Sciatic nerve (tissue), 2 donors: Measurements from ENCODE around the gene KCNK6. TPM values are rescaled to one million over a fixed set of nuclear protein-coding genes. Genes with fewer than 3 reads are reported as not detected.
A peak's percentile ranks its signal among the peaks of the same experiment; 100 is the strongest.

ENCODE experiments used
- ATAC-seq: fragments of 200-7000 bp; cut with Tn5 transposase; one replicate; pipeline ENCODE4 v1.9.1; 2020; ENCODE audit warnings: mild to moderate bottlenecking, moderate library complexity
- DNase-seq: peaks from one replicate; pipeline ENCODE4 v3.0.0-alpha.2; 2020; ENCODE audit warnings: low spot score
- intact Hi-C: fragments of 100-400 bp; cut with DNase I; formaldehyde crosslinking; loops from one replicate; pipeline ENCODE4 v1.14.2; 2022
- total RNA-seq: library from RNA; stranded (reverse); fragmentation: NEBNext Ultra II Directional; extraction: Animal tissue kit (Norgen Biotek cat#: 25700); gene quantifications from one replicate; pipeline ENCODE4 v1.2.1, GENCODE V29; 2021
- donor health status: DM: no; HTN: no; CAD: no.
- donor health status: DM: no; HTN: no; CAD: no.

Gene KCNK6
- total RNA-seq, 1 donor from 2014 or later, result 4.1 TPM

DNA sequence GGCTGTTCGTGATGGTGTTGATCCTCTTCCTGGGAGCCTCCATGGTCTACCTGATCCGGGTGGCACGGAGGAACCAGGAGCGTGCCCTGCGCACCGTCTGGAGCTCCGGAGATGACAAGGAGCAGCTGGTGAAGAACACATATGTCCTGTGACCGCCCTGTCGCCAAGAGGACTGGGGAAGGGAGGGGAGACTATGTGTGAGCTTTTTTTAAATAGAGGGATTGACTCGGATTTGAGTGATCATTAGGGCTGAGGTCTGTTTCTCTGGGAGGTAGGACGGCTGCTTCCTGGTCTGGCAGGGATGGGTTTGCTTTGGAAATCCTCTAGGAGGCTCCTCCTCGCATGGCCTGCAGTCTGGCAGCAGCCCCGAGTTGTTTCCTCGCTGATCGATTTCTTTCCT, 27.8 kb upstream of the KCNK6 start:
- no peak for DNase-seq
- no peak for ATAC-seq
- intact Hi-C loops, result no loop called here

DNA sequence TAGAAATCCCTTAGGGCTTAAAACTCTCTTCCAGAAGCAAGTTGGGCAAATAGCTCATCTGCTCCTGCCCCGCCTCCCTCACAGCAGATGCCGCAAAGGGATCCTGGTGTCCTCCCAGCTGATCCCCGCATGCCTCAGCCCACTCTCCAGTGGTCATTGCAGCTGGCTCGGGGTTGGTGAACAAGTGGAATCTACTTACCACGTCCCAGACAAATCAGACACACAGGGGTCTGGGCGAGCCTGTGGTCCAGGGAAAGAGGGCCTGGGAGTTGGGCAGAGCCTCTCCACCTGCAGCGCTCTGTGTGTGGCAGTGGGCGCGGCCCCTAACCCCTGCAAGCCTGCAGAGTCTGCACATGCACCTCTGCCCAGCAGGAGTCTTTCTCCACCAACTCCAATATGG, 26.4 kb upstream of the KCNK6 start:
- ATAC-seq, result no peak
- DNase-seq, result no peak
- intact Hi-C loops, result no loop called here

DNA sequence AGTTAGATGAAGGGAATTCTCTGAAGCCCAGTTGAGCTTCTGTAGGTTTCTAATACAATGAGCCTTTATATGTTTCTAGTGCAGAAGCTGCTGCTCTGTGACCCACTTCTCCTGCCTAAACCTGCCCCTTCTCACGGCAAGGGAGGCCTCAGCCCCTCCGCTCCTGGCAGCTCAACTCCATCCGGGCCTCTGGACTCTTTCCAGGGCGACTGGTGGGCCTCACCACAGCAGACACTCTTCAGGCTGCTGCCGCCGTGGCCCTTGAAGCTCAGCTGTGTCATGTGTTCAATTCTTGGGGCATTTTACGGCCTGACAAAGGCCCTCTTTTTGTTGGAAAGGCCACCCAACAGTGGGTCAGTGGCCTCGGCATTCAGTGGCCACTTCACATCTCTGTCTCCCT, 25.6 kb upstream of the KCNK6 start:
- no peak for DNase-seq
- intact Hi-C loops, result no loop called here
- ATAC-seq, result peak; percentile 41

DNA sequence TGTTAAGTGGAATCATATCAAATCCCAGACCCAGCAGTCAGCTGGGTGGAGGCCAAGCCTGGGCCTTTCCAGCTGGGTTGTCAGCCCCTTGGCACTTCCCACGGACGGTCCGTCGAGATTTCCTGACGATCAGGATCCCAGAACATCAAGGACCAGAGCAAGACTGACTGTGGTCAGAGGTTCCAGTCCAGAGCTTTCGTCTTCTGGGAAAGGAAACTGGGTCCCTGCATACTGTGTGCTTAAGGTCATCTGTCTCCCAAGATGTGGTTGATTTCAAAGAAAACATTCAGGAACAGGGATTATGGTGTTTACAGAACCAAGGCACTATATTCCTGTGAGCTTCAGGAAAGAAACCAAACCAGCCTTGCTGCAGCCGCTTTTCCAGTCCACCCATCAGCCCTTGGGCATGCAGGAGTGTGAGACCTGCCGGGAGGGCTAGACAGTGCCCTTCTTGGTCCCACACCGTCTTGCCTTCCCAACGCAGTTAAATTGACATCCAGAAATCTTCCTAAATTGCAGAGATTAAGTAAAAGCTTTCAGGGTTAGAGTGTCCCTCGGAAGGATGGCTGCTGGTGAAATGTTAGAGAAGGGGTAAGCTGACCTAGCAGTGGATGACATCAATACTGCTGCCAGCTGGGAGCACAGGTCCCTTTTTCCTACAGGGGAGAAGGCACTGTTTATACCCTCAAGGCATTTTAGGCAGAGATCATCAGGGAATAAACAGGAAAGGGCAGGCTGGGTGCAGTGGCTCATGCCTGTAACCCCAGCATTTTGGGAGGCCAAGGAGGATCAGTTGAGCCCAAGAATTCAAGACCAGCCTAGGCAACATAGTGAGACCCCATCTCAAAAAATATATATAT, 20.6 kb upstream of the KCNK6 start:
- ATAC-seq (no peak), DNase-seq (no peak)
- intact Hi-C loops, result no loop called here

DNA sequence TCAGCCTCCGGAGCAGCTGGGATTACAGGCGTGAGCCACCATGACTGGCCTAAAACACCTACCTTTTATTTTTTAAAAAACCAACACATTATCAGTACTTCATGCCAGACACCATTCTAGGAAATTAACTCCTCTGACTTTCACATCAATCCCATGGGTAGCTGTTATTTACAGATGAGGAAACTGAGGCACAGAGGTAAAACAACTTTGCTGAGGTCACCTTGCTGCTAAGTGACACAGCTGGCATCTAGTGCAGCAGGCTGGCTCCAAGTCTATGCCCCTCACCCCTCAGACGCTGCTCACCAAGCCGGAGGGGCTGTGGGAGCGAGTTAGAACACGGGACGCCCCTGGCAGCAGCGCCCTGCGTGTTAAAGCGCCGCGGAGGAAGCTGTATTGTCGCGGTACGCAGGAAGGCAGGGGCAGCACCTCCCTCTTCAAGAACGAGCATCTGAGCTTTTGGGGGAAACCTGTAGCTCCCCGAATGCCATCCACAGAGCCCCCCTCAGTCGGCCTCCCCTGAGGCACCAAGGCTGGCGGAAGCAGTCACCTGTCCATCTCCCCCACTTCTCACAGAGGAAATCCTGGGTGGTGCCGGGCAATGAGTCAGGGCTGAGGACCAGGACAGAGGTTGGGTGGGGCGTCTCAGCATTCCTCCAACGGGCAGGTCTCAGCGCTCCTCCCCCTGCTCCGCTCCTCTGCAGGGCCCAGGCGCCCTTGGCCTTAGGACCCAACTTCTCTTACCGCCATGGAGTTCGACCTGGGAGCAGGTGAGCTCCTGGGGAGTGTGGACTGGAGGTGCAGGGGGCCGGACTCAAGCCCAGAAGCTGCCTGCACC, 15.9 kb upstream of the KCNK6 start, which contains the start of gene C19orf33:
TSS of gene C19orf33 (plus strand) at position 735 of the 835 bp plus-strand sequence. CDS start at position 746, 11 bp downstream.
- DNase-seq (no peak), ATAC-seq (peak; percentile 81)
- intact Hi-C loops, result no loop called here

DNA sequence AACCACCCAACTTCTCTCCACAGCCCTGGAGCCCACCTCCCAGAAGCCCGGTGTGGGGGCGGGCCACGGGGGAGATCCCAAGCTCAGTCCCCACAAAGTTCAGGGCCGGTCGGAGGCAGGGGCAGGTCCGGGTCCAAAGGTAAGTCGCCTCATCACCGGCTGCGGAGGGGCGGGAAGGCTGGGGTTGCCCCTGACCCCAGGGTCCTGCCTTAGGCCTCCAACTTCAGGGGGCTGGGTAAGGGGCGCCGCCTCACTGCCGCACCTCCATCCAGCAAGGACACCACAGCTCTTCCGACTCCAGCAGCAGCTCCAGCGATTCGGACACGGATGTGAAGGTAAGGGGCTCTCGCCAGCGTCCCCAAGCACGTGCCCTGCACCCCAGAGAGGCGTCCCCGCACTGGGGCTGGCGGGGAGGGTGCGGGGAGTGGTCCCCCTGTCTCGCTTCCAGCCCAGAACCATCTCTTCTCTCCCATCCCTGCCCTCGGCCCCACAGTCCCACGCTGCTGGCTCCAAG, 15.2 kb upstream of the KCNK6 start:
- ATAC-seq (peak; percentile 9), DNase-seq (no peak)
- intact Hi-C loops, result no loop called here

DNA sequence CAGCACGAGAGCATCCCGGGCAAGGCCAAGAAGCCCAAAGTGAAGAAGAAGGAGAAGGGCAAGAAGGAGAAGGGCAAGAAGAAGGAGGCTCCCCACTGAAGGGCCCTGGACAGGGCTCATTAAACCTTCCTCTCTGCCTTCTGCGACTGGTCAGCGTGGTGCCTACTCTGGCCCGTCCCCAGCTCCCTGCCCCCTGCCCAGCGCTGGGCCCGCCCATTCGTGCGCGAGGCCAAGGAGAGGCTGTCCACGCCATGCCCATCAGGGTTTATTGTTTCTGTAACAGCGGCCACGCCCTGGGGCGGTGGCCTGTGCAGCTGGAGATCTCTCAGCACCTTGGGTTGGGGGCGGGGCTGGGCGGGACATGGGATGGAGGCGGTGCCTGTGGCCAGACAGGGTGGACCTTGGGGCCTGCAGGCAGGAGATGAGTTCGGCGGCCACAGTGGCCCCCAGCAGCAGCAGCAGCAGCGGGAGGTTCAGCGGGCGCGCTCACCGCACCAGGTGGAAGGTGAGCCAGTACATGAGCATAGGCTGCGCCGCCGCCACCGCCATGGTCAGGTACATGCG, 14.7 kb upstream of the KCNK6 start:
- no peak for DNase-seq
- intact Hi-C loops, result no loop called here
- peak; percentile 89 for ATAC-seq

DNA sequence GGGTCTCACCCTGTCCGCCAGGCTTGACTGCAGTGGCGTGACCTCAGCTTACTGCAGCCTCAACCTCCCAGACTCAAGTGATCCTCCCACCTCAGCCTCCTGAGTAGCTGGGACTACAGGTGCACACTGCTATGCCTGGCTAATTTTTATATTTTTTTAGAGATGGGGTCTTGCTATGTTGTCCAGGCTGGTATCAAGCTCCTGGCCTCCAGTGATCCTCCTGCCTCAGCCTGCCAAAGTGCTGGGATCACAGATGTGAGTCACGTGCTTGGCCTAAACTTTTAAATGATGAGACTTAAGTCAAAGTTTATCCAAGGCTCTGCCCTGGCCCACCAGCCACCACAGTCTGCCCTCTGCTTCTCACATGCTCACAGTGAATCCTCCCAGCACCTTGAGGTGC, 13.4 kb upstream of the KCNK6 start:
- intact Hi-C loops, result no loop called here
- no peak for ATAC-seq

DNA sequence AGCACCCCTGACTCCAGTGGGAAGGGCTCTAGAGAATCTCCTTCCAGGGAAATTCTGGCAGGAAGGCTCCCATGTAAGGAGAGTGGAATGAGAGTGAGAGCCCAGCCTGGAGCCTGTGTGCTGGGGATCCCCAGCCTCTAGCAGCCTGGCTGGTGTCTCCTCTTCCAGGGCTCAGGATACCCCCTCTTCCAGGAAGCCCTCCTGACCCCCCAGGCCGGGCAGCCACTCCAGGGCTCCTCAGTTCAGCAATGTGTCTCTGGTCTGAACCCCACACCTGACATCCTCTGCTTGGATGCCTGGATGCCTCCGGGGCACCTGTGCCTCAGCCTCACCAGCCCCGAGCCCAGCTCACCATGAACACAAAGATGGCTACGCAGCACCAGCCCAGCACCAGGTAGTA, 12.6 kb upstream of the KCNK6 start:
- ATAC-seq (no peak), DNase-seq (no peak)
- intact Hi-C loops, result no loop called here

More for the DNA sequence above, 13.4 kb upstream of the KCNK6 start:
- DNase-seq, result no peak

DNA sequence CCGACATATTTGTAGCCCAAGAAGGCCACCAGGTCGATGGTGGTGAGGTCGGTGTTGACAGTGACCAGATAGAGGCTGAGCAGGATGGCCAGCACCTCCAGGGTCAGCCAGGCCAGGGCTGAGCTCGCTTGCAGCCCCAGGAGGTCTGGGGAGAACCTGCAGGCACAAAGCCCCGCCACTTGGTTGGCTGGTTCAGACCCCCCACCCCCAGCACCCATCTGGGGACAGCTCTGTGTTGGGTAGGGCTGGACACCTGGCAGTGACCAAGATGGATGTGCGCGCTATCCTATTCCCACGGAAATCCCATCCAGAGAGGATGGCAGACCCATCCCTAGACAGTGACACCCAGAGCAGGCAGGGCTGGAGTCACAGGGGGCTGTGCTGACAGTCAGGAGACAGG, 12.0 kb upstream of the KCNK6 start:
- intact Hi-C loops, result no loop called here
- DNase-seq, result no peak
- ATAC-seq, result no peak

DNA sequence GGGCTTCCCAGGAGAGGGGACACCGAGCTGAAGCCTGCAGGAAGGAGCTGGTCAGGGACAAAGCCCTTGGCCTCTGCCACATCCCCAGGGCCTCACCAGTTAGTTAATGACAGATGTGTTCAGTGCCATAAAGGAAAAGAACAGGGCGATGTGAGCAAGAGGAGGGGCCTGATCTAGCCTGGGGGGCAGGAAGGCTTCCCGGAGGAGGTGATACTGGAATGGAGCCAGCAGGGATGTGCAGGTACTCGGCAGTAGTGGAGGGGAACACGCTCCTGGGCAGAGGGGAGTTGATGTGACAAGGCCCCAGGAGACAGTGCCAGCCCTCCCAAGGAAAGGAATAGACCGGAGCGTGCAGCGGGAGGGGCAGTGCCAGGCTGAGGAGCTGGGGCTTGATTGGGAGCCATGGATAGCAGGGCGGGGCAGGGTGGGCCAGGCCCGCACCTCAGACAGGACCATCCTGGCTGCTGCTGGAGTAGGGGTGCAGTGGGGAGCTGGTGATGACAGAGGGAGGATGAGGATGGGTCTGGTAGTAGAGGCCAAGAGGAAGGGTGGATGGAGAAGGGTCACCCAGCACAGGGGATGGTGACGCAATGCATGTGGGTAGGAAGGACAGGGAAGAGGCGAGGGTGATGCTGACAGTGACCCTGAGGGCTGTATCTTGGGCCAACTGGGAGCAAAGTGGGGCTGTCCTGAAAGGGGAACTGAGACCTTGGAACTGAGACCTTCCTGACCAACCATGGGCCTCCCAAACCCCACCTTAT, 11.5 kb upstream of the KCNK6 start:
- ATAC-seq (no peak), DNase-seq (no peak)
- intact Hi-C loops, result no loop called here

DNA sequence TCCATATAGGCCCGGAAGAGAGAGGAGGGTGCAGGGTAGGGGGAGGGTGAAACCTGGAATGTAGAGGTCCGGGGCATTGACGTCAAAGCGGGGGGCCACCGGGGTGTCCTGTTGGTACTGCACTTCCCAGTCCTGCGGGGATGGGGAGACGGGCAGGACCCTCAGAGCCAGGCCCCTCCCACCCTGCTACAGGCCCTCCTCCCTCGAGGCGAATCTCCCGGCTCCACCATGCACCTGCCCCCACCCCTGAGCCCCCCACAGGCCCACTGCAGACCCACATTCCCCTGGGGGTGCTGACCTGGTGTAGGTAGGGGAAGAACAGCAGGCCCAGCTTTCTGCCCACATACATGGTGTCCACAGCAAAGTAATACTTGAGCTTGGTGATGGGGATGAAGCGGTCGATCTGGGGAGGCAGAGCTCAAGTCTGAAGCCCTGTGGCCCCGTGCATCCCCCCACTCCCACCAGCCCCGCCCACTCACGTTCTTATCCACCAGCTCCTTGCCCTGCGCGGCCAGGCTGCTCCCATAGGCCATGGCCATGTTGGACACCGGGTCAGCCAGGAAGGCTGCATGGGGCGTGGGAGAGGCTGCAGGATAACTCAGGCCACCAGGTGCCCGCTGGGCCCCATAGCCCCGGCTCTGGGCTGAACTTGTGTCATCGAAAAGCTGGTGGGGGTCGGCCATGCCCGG, 10.6 kb upstream of the KCNK6 start:
- ATAC-seq, result no peak
- intact Hi-C loops, result no loop called here
- DNase-seq, result no peak

DNA sequence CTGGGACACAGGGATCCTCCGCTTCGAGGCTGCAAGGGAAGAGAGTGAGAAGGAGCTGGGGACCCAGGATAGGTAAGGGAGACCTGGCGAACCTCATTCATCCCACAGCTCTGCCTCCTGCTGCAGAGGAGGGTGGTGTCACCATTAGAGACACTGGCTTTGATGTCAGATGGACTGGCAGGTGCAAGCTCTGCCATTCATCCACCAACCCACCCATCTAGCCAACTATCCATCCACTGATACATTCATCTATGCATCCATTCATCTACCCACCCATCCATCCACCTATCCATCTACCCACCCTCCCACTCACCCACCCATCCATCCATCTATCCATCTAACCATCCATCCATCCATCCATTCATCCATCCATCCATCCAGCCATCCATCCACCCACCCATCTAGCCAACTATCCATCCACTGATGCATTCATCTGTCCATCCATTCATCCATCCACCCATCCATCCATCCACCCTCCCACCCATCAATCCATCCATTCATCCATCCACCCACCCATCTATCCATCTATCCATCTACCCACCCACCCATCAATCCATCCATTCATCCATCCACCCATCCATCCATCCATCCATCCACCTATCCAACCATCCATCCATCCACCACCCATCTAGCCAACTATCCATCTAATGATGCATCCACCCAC, 9.9 kb upstream of the KCNK6 start:
- no peak for DNase-seq
- intact Hi-C loops, result no loop called here
- ATAC-seq, result no peak

DNA sequence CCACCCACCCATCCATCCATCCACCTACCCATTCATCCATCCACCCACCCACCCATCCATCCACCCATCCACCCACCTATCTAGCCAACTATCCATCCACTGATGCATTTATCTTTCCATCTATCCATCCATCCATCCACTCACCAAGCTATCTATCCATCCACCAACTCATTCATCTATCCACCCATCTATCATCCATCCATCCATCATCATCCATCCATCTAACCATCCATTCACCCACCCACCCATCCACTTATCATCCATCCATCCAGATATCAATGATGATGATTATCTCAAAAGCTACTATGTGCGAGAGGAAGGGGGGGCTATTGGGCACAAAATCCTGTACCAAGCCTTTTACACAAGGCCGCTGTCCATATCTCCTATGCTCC, 9.4 kb upstream of the KCNK6 start:
- DNase-seq (no peak), ATAC-seq (no peak)
- intact Hi-C loops, result no loop called here

DNA sequence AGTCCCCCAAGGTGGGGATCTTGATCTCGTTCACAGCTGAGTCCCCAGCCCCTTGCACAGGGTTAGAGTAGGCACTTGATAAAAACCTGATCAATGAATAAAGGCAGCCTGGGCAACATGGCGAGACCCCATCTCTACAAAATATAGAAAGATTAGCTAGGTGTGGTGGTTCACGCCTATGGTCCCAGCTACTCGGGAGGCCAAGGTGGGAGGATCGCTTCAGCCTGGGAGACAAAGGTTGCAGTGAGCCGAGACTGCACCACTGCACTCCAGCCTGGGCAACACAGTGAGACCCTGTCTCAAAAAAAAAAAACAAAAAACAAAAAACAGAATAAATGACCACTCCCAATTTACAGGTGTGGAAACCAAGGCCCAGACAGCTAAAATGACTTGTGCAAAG, 8.7 kb upstream of the KCNK6 start:
- ATAC-seq (no peak), DNase-seq (no peak)
- intact Hi-C loops, result no loop called here

DNA sequence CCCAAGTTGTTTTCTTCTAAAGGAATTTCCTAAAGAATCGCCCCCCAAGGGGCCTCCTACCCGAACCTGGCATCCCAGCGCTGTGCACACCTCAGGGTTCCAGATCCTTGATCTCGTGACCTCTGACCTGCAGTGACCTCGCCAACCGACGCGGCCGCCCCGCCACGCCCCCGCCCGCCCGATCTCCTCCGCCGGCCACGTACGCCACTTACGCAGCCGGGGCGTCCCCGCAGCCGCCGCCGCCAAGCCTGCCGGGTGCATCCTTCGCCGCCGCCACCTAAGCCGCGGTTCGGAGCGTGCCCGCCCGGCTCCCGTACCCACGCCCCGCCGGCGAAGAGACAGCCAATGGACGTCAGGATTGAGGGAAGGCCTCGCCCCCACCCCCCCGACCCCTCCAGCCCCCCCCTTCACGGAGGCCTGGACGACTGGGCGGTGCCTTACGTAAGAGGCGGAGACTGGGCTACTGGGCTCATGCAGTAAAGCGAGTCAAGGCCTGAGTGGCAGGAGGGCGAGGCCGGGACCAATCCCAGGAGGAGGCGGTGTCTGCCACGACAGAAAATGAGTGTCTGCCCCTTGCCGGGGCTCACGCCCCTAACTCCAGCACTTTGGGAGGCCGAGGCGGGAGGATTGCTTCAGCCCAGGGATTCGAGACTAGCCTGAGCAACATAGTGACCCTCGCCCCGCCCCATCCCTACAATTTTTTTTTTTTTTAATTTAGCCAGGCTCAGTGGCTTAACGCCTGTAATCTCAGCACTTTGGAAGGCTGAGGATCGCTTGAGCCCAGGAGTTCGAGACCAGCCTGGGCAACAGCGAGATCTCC, 3.8 kb upstream of the KCNK6 start, which contains the start of gene YIF1B:
TSS of gene YIF1B (minus strand) at position 291 of the 820 bp plus-strand sequence. CDS start at position 261, 30 bp downstream.
- peak; percentile 97 for ATAC-seq
- intact Hi-C loops, result no loop called here

DNA sequence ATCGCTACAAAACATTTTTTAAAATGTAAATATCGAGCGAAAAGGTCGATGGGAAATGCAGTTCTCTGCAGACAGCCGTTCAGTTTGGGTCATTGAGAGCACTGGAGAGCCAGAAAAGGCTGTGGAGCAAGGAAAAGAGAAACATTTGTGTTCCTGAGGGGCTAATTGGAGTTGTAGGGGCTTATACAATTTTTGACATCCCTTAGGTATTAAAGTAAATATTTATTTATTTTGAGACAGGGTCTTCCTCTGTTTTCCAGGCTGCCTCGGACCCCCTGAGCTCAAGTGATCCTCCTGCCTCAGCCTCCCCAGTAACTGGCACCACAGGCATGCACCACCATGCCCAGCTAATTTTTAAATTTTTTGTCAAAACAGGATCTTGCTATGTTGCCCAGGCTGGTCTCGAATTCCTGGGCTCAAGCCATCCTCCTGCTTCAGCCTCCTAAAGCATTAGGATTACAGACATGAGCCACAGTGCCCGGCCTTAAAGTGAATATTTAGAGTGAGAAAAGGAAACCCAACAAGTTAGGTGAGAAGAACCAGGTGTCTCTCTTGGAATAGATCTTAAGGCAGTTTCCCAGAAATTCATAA, 3.1 kb upstream of the KCNK6 start:
- ATAC-seq, result no peak
- intact Hi-C loops, result no loop called here
- DNase-seq, result no peak

More for the DNA sequence above, 3.8 kb upstream of the KCNK6 start, which contains the start of gene YIF1B:
- DNase-seq, result peak; percentile 96
